GM18868 (cell line): Measurements from ENCODE around the gene PTPRC.

Source experiments
- ATAC-seq: cut with Tn5 transposase; IDR thresholded peaks from one replicate; pipeline ENCODE4 v1.9.1; 2021; ENCODE audit warnings: mild to moderate bottlenecking, moderate library complexity; ENCODE audit not compliant: unreplicated experiment

Gene PTPRC

GRCh38 chr1:198699167-198700015 is 60.6 kb downstream of the PTPRC start:
- ATAC-seq: peak; percentile 66

- no peak for ATAC-seq
Measured at GRCh38 chr1:198700016-198700392, 61.2 kb downstream of the PTPRC start.

- no peak for ATAC-seq
Measured at GRCh38 chr1:198700396-198700795, 61.6 kb downstream of the PTPRC start.

GRCh38 chr1:198701250-198701649 is 62.4 kb downstream of the PTPRC start:
- ATAC-seq: no peak

GRCh38 chr1:198701766-198702539 is 63.1 kb downstream of the PTPRC start:
- no peak for ATAC-seq

- no peak for ATAC-seq
Measured at GRCh38 chr1:198708761-198709525, 70.1 kb downstream of the PTPRC start.

- no peak for ATAC-seq
Measured at GRCh38 chr1:198711837-198712236, 73.0 kb downstream of the PTPRC start.

GRCh38 chr1:198713081-198713480 is 74.2 kb downstream of the PTPRC start:
- no peak for ATAC-seq

GRCh38 chr1:198714271-198714670 is 75.4 kb downstream of the PTPRC start:
- ATAC-seq: no peak

GRCh38 chr1:198716051-198716450 is 77.2 kb downstream of the PTPRC start:
- no peak for ATAC-seq

- ATAC-seq: no peak
Measured at GRCh38 chr1:198717510-198717909, 78.7 kb downstream of the PTPRC start.

GRCh38 chr1:198723127-198723526 is 84.3 kb downstream of the PTPRC start:
- no peak for ATAC-seq

GRCh38 chr1:198725090-198725489 is 86.2 kb downstream of the PTPRC start:
- ATAC-seq: no peak

- ATAC-seq: no peak
Measured at GRCh38 chr1:198726455-198726854, 87.6 kb downstream of the PTPRC start.

GRCh38 chr1:198729195-198729863 is 90.5 kb downstream of the PTPRC start:
- no peak for ATAC-seq

GRCh38 chr1:198730952-198731351 is 92.1 kb downstream of the PTPRC start:
- ATAC-seq: no peak

GRCh38 chr1:198734323-198735008 is 95.6 kb downstream of the PTPRC start:
- peak; percentile 93 for ATAC-seq

- ATAC-seq: no peak
Measured at GRCh38 chr1:198741744-198742143, 102.9 kb downstream of the PTPRC start.

GRCh38 chr1:198747127-198747526 is 108.3 kb downstream of the PTPRC start:
- no peak for ATAC-seq

- no peak for ATAC-seq
Measured at GRCh38 chr1:198749279-198749678, 110.4 kb downstream of the PTPRC start.
